Epidermal melanocyte (primary cell): ENCODE data around the gene EDN3.

Source experiments
- DNase-seq: peaks from one replicate; pipeline ENCODE4 v3.0.0; 2011; ENCODE audit warnings: low spot score; ENCODE audit not compliant: insufficient read length

Gene EDN3

DNA sequence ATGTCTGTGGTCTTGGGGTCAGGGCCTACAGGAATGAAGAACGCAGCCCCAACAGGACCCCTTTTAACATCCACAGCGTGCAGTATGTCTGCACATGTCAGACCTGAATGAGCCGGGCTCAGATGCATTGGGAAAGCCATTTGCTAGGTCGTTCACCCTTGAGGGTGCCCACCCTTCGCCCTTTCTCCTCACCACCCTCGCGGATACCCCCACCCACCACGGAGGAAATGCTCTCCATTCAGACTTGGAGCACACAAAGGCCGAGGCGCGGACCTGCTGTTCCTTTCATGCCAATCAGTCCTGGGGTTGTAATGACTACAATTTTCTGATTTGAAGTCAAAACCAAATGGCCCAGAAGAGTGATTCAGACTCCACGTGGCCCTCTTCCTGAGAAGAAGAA is 62.7 kb downstream of the EDN3 start:
- no peak for DNase-seq

- no peak for DNase-seq
These were observed 64.2 kb downstream of the EDN3 start for GRCh38 chr20:59364611-59365010.

- DNase-seq: no peak
These were observed 65.3 kb downstream of the EDN3 start for GRCh38 chr20:59365611-59366285.

- DNase-seq: no peak
These were observed 71.0 kb downstream of the EDN3 start for GRCh38 chr20:59371431-59371830.

GRCh38 chr20:59374261-59374660 is 73.8 kb downstream of the EDN3 start:
- DNase-seq: no peak

- DNase-seq: no peak
These were observed 75.1 kb downstream of the EDN3 start for GRCh38 chr20:59375541-59375940.
